Nephron progenitor cell (in vitro differentiated cells): ENCODE measurements around the gene NDST1.

ENCODE experiments used
- DNase-seq: peaks from one replicate; pipeline ENCODE4 v3.0.0; 2021
- H3K27ac Mint-ChIP-seq: 2 replicates; pipeline ENCODE4 v1.8.0; 2021; ENCODE audit warnings: mild to moderate bottlenecking, moderate library complexity, mixed read lengths
- H3K27me3 Mint-ChIP-seq: 2 replicates; pipeline ENCODE4 v1.8.0; 2021; ENCODE audit warnings: mild to moderate bottlenecking, low read depth, mixed read lengths; ENCODE audit not compliant: poor library complexity
- H3K36me3 Mint-ChIP-seq: 2 replicates; pipeline ENCODE4 v1.8.0; 2021; ENCODE audit warnings: low read depth, mixed read lengths
- H3K4me1 Mint-ChIP-seq: 2 replicates; pipeline ENCODE4 v1.8.0; 2021; ENCODE audit warnings: mixed read lengths
- H3K4me3 Mint-ChIP-seq: 2 replicates; pipeline ENCODE4 v1.8.0; 2021; ENCODE audit warnings: mild to moderate bottlenecking, moderate library complexity, mixed read lengths
- H3K9me3 Mint-ChIP-seq: 2 replicates; pipeline ENCODE4 v1.8.0; 2021; ENCODE audit warnings: mild to moderate bottlenecking, moderate library complexity, mixed read lengths
- CTCF ChIP-seq: fragments of 200-600 bp; sonication (generic); IDR thresholded peaks from 2 replicates; pipeline ENCODE4 v1.5.0; 2021; ENCODE audit warnings: antibody characterized with exemption

Gene NDST1

DNA sequence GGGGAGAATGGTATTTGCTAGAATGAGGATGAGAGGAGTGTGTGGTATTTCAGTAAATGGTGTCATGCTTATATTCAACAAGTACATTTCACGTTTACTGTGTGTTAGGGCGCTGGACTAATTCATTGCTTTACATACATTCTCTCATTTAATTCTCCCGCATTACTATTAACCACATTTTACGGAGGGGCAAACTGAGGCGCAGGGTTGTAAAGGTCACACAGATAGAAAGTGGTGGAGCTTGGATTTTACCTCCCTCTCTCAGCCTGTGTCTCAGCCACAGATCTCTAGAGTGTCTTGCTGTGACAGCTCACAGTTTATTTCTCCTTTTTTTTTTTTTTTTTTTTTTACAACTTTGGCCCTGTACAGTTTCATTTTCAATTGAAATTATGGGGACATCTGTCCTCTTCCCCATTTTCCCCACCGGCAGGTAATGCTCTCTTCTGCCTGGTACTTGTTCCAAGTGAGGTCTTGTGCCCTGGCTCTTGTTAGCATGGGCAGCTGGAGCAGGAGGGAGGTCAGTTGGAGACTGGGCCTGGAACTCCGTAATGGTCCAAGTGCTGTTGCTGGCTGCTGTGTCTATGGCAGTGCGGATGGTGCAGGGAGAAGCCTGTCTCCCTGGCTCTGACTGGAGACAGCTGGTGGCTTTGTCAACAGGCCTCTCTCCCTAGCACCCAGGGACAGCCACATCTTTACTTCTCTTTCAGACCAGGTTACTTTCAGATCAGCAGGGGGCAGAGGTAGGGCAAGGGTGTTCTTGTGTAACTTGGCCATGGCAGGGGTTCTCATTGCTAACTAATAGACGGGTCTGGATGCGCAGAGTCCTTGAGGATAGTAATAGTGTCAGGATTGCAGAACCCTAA, 20.5 kb upstream of the NDST1 start:
- no peak for TF ChIP-seq CTCF
- Mint-ChIP-seq H3K27ac (peak overlapping the region; percentile 93), H3K36me3 (peaks cover 4% of the 10 kb centered on the region), H3K4me3 (peak overlapping the region; percentile 84), H3K27me3 (peaks cover 3% of the 10 kb centered on the region), H3K9me3 (no peaks in the 10 kb centered on the region), H3K4me1 (peaks cover 67% of the 10 kb centered on the region)
- no peak for DNase-seq

GRCh38 chr5:150488519-150489359, 19.2 kb upstream of the NDST1 start:
- DNase-seq = no peak
- Mint-ChIP-seq H3K36me3 (peaks cover 10% of the 10 kb centered on the region), H3K27me3 (peaks cover 3% of the 10 kb centered on the region), H3K27ac (peak overlapping the region; percentile 73), H3K4me1 (peaks cover 67% of the 10 kb centered on the region), H3K4me3 (peak overlapping the region; percentile 84), H3K9me3 (no peaks in the 10 kb centered on the region)
- no peak for TF ChIP-seq CTCF

DNA sequence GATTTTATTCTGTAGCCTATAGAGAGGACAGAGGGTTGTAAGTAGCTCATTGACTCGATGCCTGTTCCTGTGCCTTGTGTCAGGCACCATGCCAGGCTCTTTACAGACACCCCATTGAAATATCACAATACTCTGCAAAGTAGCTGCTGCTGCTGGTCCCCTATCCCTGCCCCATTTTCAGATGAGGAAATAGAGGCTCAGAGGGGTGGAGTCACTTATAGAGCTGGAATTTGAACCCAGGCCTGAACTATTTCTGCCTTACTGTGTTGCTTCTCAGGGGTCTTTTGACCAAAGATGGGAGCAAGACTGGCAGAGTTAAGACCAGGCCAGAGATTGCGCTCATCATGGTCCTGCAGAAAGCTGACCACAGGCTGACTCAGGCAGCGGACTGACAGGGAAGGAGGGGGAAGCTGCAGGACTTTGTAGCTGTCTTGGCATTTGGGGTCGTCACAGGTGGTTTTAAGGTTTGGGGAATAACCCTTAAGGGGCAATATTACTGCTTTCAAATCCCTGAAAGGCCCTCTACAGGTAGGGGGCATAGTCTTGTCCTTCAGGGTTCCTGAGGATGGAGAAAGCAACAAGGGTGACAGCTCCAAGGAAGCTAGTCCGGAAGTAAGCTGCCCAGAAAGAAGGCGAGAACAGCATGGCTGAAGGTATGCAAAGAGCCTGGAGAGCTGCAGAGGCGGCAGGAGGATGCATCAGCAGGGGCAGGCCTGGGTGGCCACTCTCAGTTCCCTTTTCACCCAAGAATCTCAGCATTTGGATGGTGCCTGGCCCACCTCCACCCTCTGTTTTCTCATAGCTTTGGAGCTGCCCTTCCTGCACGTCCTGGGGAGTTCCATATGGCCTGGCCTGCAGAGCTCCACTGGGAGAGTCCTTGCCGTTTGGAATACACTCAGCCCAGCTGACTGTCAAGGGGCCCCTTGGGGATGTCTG, 18.3 kb upstream of the NDST1 start:
- Mint-ChIP-seq H3K27ac (peak overlapping the region; percentile 95), H3K9me3 (no peaks in the 10 kb centered on the region), H3K36me3 (peaks cover 15% of the 10 kb centered on the region), H3K4me3 (no peak overlapping the region), H3K27me3 (peaks cover 3% of the 10 kb centered on the region), H3K4me1 (peaks cover 67% of the 10 kb centered on the region)
- no peak for DNase-seq
- TF ChIP-seq CTCF = no peak

DNA sequence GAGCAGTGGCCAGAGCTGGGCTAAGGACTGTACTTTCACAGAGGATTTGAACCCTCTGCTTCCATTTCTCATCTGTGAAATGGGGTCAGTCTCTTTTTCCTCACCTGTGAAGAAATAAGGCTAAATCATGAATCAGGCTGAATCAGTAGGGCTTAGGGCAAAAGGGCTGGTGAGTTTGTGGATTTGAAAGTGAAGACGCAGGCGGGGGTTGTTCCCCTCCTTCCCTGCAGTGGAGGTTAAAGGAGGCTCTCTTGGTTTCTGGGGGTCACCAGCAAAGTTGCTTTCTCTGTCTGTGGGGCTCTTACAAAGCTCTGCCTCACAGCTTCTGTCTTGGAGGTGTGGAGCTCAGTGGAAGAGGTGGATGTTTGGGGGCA, 17.6 kb upstream of the NDST1 start:
- peak overlapping the region; percentile 95 for H3K27ac Mint-ChIP-seq
- H3K9me3 Mint-ChIP-seq = no peaks in the 10 kb centered on the region
- no peak for TF ChIP-seq CTCF
- peaks cover 17% of the 10 kb centered on the region for H3K36me3 Mint-ChIP-seq
- peaks cover 61% of the 10 kb centered on the region for H3K4me1 Mint-ChIP-seq
- H3K27me3 Mint-ChIP-seq = peaks cover 3% of the 10 kb centered on the region
- DNase-seq = no peak
- H3K4me3 Mint-ChIP-seq = no peak overlapping the region

DNA sequence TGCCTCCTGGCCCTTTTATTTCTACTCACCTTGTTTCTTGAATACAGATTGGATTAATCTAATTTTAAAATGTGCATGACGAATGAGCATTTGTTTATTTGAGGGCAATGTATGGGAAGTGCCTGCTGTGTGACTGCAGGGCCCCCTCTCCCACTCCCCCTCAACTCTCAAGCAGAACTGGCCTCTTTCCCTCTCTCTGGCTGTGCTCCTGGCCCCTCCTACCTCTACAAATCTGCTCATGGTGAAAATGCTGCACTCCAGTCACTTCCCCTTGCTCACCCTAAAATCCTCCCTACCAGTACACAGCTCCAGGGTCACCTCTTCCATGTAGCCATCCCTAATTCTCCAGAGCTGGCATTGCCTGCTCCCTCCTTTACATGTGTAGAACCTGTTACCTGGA, 17.2 kb upstream of the NDST1 start:
- peaks cover 63% of the 10 kb centered on the region for H3K4me1 Mint-ChIP-seq
- no peak for DNase-seq
- peaks cover 3% of the 10 kb centered on the region for H3K27me3 Mint-ChIP-seq
- H3K27ac Mint-ChIP-seq = peak overlapping the region; percentile 86
- no peaks in the 10 kb centered on the region for H3K9me3 Mint-ChIP-seq
- TF ChIP-seq CTCF = no peak
- H3K36me3 Mint-ChIP-seq = peaks cover 19% of the 10 kb centered on the region
- H3K4me3 Mint-ChIP-seq = peak overlapping the region; percentile 36
